ENCODE measurements around the gene SUSD1. TPM values are rescaled to one million over a fixed set of nuclear protein-coding genes. Genes with fewer than 3 reads are reported as not detected.
A peak's percentile ranks its signal among the peaks of the same experiment; 100 is the strongest.

Gene SUSD1
- total RNA-seq, 1 experiment from 2014 or later, result 24.6 TPM

DNA sequence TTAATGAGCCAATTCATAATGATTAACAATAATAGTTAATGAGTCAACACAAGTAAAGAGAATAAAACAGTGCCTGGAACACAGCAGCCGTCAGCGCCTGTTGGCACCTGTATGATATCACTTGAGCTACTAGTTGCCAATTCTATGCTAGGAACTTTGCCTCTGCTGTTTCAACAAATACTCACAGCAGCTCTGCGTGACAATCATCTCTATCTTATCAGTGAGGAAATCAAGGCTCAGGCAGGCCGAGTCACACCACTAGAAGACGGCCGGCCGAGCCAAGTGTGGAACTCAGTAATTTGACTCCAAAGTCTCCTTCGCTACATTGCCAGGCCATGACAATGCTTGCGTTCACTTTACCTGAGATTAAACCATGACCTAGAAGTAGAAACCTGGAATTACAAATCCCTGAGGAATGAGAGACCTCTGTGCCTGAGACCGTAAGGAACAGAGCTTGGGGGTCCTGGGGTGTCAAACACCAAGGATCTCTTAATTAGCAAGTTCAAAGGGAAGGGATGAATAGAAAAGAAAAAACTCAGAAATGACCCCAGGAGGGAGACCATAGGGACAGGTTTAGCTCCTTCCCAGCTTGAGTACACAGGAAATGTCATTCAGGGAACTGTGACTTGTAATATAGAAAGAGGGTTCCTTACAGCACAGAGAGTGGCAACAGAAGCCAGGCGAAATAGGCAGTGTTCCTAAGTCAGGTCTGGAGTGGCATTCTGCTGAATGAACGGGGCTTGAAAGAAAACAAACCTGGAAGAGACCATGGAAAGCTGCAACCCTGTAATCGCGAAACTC is 109.1 kb downstream of the SUSD1 start:
- H3K4me1 Mint-ChIP-seq (ENCODE audit: low read depth, unreplicated experiment), result peaks cover 52% of the 10 kb centered on the region
- H3K4me3 Mint-ChIP-seq (ENCODE audit: low read depth, unreplicated experiment), result peak overlapping the region; percentile 45
- no peaks in the 10 kb centered on the region for H3K9me3 Mint-ChIP-seq (ENCODE audit: low read depth, unreplicated experiment)
- CTCF ChIA-PET, result interaction anchor here (0.6 to 1.7 kb wide), 6 partner anchors 8 to 251 kb away, joined by 3 to 9 read pairs (median 4); no protein-coding TSS in a partner anchor
- peaks cover 32% of the 10 kb centered on the region for H3K36me3 Mint-ChIP-seq (ENCODE audit: insufficient read depth, unreplicated experiment)
- H3K27ac Mint-ChIP-seq (ENCODE audit: unreplicated experiment), result peak overlapping the region; percentile 97
- intact Hi-C loops (cut with micrococcal nuclease; ENCODE audit: unreplicated experiment), result loop anchor here (5.0 kb wide), 2 partner anchors 34 to 169 kb away; partner anchors contain the start of gene UGCG
- no peak for TF ChIP-seq CTCF (IDR thresholded peaks at IDR 0.05; ENCODE audit: unreplicated experiment)
- no peaks in the 10 kb centered on the region for H3K27me3 Mint-ChIP-seq (ENCODE audit: unreplicated experiment)
- TSS peak; percentile 75 for BruUV-seq (replicated peaks)
- DNase-seq, result peak; percentile 79

- Mint-ChIP-seq H3K4me3 (ENCODE audit: low read depth, unreplicated experiment) (peak overlapping the region; percentile 45), H3K27ac (ENCODE audit: unreplicated experiment) (peak overlapping the region; percentile 97), H3K9me3 (ENCODE audit: low read depth, unreplicated experiment) (no peaks in the 10 kb centered on the region), H3K27me3 (ENCODE audit: unreplicated experiment) (no peaks in the 10 kb centered on the region), H3K4me1 (ENCODE audit: low read depth, unreplicated experiment) (peaks cover 45% of the 10 kb centered on the region), H3K36me3 (ENCODE audit: insufficient read depth, unreplicated experiment) (peaks cover 39% of the 10 kb centered on the region)
- no TSS peak for BruUV-seq (replicated peaks)
- DNase-seq, result no peak
- intact Hi-C loops (cut with micrococcal nuclease; ENCODE audit: unreplicated experiment), result loop anchor here (5.0 kb wide), 2 partner anchors 33 to 168 kb away; partner anchors contain the start of gene UGCG
- no peak for TF ChIP-seq CTCF (IDR thresholded peaks at IDR 0.05; ENCODE audit: unreplicated experiment)
- CTCF ChIA-PET, result interaction anchor here (0.9 to 1.2 kb wide), 2 partner anchors 104 to 250 kb away, joined by 3 to 5 read pairs; no protein-coding TSS in a partner anchor
Observed at GRCh38 chr9:112064871-112065270, 110.2 kb downstream of the SUSD1 start.

DNA sequence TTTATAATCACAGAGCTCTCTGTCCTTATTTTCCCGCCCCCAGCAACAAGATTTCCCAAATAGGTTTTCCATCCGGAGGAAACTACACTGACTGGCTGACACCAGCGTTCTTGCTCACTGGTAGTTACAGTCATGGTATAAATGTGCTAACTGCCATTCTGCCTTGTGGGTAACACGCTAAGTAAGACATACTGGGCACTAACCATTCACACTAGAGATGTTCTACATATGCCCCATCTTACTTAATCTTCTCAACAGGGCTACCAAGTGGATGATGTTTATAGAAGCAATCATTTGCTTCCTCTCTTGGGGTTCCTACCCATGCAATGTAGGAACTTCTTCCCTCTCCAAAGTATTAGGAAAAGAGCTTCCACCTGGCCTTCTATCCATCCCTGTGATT is 111.5 kb downstream of the SUSD1 start:
- CTCF ChIA-PET, result no interaction called here
- Mint-ChIP-seq H3K4me3 (ENCODE audit: low read depth, unreplicated experiment) (no peak overlapping the region), H3K27ac (ENCODE audit: unreplicated experiment) (peak overlapping the region; percentile 50), H3K36me3 (ENCODE audit: insufficient read depth, unreplicated experiment) (peaks cover 43% of the 10 kb centered on the region), H3K27me3 (ENCODE audit: unreplicated experiment) (no peaks in the 10 kb centered on the region), H3K4me1 (ENCODE audit: low read depth, unreplicated experiment) (peaks cover 43% of the 10 kb centered on the region), H3K9me3 (ENCODE audit: low read depth, unreplicated experiment) (no peaks in the 10 kb centered on the region)
- no TSS peak for BruUV-seq (replicated peaks)
- DNase-seq, result no peak
- TF ChIP-seq CTCF (IDR thresholded peaks at IDR 0.05; ENCODE audit: unreplicated experiment), result no peak
- intact Hi-C loops (cut with micrococcal nuclease; ENCODE audit: unreplicated experiment), result no loop called here

- H3K36me3 Mint-ChIP-seq (ENCODE audit: insufficient read depth, unreplicated experiment), result peaks cover 43% of the 10 kb centered on the region
- no peaks in the 10 kb centered on the region for H3K27me3 Mint-ChIP-seq (ENCODE audit: unreplicated experiment)
- BruUV-seq (replicated peaks), result no TSS peak
- no peak for TF ChIP-seq CTCF (IDR thresholded peaks at IDR 0.05; ENCODE audit: unreplicated experiment)
- H3K27ac Mint-ChIP-seq (ENCODE audit: unreplicated experiment), result peak overlapping the region; percentile 50
- DNase-seq, result no peak
- CTCF ChIA-PET, result no interaction called here
- peaks cover 39% of the 10 kb centered on the region for H3K4me1 Mint-ChIP-seq (ENCODE audit: low read depth, unreplicated experiment)
- intact Hi-C loops (cut with micrococcal nuclease; ENCODE audit: unreplicated experiment), result no loop called here
- H3K4me3 Mint-ChIP-seq (ENCODE audit: low read depth, unreplicated experiment), result no peak overlapping the region
- H3K9me3 Mint-ChIP-seq (ENCODE audit: low read depth, unreplicated experiment), result no peaks in the 10 kb centered on the region
Observed at GRCh38 chr9:112063151-112063550, 111.9 kb downstream of the SUSD1 start.
